NCI-H2171 (cell line): ENCODE data around the gene JAK3.

Source experiments
- DNase-seq: peaks from one replicate; lab custom pipeline; 2025; lab: John Stamatoyannopoulos, UW

JAK3 gene

DNA sequence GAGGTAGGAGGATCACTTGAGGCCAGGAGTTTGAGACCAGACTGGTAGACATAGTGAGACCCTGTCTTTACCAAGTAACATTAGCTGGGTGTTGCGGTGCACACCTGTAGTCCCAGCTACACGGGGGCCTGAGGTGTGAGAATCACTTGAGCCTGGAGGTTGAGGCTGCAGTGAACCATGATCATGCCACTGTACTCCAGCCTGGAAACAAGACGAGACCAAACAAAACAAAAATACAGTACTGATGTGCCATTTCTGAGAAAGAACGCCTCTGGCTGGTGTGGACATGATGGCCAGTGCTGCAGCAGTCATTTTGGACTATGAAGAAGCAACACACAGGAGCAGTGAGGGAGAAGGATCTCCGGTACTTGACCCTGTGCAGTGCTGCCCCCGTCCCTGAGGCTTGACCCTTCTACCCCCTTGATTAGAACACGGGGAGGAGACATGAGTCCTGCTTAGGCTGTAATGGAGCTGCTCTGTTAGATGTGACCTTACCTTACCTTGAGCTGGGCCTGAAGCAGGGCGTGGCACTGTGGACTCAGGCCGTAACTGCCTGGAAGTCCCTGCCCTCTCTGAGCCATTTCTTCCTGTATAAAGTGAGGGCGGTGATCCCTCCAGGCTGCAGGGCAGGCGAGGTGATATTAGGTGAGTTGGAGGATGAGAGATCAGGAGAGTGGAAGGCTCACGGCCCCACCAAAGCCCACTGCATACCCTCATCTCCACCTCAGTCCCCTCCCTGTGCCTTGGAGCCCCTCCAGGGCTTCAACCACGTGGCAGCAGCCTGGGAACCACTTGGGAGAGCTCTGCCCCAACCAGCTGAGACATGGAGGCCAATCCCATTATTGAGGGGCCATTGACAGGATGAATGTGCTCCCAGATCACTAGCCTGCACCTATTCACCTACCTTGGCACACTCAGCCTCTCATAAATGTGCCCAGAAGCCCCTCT is 17.9 kb upstream of the JAK3 start:
- no peak for DNase-seq

DNA sequence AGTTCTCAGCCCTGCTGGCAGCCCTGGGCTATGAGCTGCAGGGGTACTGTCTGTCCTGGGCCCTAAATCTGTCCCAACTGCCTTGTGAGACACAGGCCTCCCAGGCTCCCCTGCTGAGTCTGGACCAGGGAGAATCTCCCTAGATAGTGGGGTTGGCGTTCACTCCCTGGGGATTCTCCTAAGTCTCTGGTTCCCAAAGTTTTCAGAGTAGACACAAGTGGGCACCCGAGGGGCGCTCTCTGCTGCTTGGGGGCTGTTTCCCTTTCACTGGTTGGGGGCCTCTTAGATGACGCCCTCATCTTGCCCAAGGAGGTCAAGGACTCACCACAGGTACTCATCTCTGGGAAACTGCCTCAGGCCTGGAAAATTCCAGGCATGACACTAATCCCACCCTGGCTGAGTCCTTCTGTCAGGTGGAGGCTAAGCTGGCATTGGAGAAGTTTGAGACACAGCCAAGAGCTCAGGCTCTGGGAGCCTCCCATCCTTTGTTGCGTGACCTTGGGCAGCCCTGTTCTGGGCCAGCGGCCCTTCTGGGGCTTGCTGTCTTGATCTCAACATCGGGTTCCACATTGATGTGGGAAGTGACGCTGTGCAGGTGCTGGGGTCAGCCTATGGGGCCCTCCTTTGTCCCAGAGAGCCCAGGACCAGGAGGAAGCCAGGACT is 15.9 kb upstream of the JAK3 start:
- no peak for DNase-seq

DNA sequence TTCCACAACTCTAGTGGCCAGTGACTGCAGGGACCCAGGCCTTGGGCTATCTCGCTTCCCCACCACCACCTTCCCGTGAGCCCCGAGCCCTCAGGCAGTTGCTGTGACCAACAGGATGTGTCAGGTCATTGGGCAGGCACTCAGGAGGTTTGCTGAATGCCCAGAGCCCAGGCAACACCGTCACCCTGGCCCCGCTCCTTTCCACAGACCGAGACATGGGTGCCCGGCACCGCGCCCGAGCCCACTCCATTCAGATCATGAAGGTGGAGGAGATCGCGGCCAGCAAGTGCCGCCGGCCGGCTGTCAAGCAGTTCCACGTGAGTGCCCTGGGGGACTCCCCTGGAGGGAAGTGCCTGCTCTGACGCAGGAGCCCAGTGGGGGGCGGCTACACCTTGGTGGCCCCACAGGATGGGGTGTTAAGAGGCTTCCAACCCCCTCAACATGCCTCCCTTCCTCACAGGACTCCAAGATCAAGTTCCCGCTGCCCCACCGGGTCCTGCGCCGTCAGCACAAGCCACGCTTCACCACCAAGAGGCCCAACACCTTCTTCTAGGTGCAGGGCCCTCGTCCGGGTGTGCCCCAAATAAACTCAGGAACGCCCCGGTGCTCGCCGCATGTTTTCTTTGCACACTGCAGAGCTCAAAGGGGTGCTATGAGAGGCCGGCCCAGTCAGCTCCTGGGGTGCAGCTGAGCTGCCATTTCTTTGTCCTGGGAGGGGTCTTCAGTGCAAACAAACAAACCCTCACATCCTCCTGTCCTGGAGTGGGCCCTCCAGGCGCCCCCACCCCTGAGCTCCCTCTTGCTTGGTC is 15.1 kb upstream of the JAK3 start:
- DNase-seq, result no peak

DNA sequence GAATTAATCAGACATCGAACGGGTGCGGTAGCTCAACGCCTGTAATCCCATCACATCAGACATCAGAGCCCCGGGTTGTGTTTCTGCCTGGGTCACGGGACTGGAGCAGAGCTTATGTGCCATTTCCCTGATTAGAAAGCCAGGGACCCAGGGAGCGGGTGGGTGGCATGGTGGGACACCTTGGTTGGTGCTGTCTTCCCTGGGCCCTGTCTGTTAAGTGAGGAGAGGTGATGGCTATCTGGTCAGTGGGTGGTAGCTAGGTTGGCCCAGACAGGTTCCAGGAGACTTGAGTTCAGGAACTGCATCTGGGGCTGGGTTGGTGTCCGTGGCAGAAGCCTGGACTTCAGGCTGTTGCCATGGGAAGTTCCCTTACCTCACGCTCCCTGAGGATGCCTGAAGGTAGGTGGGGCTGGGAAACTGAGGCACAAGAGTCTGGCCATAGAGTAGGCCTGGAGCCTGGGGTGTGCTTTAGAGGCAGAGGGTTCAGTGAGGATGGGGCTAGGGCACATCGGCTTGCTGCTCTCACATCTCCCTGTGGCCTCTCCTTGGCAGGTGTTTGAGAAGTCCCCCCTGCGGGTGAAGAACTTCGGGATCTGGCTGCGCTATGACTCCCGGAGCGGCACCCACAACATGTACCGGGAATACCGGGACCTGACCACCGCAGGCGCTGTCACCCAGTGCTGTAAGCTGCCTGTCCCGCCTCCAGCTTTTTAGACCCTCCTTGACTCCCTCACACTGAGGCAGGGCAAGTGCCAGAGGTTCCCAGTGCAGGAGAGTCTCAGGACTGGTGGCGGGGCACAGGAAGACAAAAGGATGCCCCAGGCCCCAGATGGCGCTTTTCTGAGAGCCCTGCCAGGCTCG is 14.0 kb upstream of the JAK3 start:
- DNase-seq, result no peak

DNA sequence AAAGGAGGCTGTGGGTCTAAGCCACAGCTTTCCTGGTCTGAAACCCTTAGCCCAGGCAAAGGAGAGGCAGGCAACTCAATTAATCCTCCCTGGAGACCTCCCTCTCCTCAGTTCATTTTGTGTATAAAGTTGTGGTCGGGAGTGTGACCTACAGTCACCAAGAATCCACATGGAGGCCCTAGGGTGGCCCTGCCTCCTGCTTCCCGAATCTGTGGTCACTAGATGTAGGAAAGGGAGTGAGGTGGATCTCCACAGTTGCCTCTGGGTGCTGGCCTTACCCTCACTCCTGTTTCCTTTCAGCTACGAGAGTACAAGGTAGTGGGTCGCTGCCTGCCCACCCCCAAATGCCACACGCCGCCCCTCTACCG is 13.2 kb upstream of the JAK3 start:
- DNase-seq, result no peak

DNA sequence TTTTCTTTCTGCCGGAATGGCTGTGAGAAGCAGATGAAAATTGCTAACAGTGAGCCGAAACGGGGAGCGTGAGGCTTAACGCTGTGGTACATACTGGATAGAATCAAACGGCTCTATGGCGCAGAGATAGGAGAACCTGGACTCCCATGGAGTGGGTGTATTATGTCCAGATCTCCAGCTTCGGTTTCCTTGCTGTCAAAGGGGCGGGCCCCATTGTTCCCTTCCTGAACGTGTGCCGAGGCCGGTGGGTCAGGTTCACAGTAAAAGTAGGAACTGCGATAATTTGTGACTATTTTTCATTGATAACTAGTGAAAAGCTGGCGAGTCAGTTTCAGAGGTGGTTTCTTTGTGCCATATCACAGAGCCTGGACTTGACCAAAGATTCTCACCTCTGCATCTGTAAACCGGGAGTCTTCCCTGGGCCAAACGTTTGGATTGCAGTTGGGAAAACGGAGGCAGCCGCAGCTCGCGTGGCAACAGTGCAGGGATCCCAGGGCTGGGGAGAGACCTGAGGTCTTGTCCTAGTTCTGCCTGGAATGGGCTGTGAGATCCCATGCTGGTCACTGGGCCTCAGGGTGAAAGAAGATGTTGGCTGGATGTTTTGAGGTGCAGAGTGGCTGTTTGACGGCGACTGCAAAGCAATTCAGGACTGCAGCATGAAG is 12.7 kb upstream of the JAK3 start:
- no peak for DNase-seq

DNA sequence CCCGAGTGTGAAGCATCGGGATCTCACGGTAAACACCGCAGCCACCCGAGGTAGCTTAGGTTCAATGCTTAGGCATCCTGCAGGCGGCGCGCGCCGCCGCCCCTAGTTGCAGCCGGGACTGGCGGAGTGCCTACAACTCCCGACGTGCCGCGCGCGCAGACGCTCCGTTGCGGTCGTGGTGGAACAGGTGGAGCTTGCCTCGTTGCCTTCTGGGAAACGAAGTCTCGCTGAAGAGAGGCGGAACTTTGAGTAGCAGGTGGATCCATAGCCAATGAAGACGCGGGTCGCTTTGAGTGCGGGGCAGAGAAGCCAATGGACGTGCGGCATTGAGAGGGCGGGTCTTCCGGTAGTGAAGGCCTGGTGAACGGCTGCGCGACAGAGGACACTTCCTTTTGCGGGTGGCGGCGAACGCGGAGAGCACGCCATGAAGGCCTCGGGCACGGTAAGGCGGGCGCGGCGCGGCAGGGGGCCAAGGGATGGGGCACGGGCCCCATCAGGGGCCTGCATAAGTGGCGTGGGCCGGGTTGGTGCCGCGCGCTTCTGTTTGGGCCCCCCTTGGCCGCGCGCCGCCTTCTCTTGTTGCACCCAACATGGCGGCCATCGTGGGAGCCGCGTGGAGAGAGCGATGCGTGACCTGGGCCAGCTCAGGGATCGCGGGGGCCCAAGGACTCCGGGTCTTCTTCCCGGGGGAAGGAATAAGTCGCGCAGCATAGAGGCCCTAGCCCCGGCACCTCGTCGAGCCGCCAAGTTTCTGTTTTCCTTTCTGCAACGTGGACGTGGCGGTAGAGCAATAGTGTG is 11.9 kb upstream of the JAK3 start, which contains the start of gene RPL18A:
Gene RPL18A (plus strand): TSS at position 378 of the 798 bp plus-strand sequence. CDS start 47 bp downstream, at position 425.
- peak; percentile 99 for DNase-seq

DNA sequence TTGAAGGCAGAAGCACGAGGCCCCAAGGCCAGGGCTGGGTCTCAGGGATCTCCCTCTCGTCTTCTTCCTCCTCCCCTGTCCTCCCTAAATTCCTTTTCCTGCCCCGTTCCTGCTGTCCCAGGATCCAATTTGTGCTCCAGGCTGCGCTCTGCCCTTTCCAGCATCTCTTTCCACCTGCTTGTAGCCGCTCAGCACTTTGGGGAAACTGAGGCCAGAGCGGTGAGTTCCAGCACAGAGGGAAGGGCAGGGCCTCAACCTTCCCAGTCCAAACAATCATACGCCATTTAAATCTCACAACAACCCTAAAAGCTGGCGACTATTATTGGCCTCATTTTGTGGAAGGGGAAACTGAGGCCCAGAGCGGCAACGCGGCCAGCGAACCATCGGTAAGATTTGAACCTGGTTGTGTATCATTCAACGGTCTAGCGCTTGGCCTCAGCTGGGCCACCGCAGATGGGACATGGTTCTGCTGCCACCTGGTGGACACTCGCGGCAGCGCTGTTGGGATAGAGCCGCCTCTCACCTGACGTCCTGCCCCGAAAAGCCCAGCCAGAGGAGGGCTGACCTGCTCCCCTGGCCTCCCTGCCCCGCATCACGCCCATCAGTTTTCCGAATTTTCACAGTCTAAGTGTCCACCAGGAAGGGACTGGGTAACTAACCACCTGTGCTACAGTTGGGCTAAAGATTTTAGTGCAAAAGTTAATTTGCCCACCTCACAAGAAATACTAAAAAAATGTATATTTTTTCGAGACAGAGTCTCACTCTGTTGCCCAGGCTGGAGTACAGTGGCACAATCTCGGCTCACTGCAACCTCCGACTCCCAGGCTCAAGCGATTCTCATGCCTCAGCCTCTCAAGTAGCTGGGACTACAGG is 7.7 kb upstream of the JAK3 start:
- peak; percentile 55 for DNase-seq

DNA sequence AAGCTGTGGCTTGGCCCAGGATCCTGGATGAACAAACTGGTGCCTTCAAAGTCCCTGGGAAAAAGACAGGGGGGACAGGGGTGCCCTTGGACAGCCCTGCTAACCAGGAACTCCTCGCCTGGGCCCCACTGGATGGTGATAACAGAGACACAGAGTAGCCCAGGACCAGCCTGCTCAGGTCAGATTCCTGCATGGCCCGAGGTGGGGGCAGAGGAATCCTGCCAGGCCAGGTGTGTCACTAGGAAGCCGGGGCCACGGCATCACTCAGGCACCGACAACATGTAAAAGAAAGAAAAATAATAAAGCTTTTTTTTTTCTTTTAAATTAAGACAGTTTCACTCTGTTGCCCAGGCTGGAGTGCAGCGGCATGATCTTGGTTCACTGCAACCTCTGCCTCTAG is 6.3 kb upstream of the JAK3 start:
- DNase-seq, result no peak

DNA sequence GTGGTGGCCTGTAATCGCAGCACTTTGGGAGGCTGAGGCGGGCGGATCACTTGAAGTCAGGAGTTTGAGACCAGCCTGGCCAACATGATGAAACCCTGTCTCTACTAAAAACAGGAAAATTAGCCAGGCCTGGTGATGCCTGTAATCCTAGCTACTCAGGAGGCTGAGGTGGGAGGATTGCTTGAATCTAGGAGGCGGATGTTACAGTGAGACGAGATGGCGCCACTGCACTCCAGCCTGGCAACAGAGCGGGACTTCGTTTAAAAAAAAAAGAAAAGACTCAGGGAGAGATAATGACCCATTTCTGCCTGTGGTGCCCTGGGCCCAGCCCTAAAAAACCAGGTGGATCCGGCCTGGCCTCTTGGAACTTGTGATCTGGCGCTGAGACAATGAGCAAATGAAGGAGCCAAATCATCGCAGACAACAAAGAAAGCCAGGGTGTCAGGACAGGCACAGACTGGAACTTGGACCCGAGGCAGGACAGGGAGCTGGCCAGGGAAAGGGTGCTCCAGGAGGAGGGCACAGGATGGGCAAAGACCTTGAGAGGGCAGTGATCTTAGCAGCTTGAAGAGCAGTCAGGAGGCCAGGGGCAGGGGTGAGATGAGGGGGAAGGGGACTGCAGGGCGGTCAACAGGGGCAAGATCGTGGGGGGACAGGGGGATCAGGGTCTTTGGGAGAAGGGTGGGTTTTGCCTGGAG is 962 bp upstream of the JAK3 start:
- DNase-seq, result no peak

DNA sequence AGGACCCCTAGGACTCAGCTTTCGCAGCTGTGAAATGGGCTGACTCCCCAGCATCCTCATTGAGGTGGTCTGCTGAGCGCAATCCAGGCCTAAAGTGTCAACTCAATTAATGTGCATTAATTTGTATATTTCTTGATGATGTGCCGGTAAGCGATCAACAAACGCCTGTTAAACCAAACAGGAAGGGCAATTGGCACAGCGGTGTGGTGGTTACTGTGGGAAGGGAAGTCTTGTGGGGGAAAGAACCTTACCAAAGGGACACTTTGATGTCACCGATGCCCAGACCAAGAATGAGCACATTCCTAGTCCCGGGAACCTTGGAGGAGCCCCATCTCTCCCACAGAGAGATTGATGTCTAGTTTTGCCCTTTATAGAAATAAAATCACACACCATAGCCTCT is 1.6 kb downstream of the JAK3 start:
- DNase-seq, result no peak

DNA sequence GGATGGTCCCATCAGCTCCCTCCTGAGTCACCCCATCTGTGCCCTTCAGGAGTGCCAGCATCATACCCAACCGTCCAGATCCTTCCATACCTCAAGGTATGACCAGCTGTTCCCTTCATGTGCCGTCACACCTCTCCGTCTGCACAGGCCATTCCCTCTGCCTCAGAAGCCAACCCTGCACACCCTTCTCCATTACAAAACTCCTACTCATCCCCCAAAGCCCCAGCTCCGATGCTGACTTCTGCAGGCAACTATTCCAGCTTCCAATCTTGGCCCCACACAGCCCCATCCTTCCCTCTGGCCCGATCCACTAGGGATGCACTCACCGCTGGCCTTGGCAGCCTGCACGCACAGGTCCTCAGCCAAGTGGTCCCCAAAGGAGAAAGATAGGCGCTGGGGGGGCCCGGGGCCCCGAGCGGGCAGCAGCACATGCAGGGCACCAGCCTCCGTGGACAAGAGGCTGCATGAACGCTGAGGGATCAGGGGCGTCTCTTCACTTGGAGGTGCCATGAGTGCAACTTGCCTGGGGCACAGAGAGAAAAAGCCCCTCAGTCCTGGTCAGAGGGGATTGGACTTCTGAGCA is 3.8 kb downstream of the JAK3 start:
- DNase-seq, result no peak

DNA sequence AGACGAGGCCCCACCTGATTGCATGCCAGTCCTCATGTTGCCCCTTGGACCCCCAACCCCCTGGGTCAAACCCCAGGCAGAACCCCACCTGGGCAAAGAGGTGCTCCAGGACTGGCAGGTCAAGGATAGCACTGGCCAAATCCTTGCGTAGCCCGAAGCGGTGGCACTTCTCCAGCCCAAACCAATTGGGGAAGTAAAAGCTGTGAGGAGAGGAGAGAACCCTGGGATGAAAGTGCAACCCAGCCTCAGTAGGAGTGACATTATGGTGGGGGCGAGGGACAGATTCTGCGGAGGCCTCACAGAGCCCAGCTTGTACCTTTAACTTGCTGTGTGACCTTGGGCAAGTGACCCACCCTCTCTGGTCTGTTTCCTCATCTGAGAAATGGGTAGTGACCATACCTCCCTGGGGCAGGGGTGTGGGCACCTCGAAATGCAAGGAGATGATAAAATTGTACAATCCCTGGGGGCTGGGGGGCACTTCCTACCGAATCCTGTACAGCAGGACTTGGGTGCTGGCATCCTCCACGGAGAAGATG is 4.4 kb downstream of the JAK3 start:
- no peak for DNase-seq

DNA sequence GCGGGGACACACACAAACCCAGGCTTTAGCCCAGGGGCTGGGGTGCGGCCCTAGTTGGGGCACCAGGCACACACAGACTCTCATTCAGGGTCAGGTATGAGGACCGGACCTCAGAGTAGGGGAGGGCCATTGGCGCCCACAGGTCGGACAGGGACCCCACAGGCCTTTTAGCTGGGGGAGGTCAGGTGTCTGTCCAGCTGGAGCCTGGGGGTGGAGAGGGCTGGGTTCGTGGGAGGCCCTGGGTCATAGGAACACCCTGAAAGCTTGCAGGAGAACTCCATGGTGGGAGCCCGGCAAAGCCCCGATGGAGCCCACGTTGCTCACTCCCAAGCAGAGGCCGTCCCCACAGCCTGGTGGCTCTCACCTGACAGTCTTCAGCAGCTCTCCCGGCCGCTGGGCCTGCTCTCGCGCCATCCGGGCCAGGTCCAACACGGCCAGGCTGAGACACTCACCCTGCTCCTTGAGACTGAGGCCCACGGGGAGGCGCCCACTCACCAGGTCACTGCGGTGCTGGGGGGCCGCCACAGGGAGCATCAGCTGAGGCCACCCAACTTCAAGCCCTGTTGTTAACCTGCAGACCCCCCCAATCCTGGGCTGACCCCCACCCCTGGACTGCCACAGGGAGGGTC is 5.0 kb downstream of the JAK3 start:
- DNase-seq, result no peak

DNA sequence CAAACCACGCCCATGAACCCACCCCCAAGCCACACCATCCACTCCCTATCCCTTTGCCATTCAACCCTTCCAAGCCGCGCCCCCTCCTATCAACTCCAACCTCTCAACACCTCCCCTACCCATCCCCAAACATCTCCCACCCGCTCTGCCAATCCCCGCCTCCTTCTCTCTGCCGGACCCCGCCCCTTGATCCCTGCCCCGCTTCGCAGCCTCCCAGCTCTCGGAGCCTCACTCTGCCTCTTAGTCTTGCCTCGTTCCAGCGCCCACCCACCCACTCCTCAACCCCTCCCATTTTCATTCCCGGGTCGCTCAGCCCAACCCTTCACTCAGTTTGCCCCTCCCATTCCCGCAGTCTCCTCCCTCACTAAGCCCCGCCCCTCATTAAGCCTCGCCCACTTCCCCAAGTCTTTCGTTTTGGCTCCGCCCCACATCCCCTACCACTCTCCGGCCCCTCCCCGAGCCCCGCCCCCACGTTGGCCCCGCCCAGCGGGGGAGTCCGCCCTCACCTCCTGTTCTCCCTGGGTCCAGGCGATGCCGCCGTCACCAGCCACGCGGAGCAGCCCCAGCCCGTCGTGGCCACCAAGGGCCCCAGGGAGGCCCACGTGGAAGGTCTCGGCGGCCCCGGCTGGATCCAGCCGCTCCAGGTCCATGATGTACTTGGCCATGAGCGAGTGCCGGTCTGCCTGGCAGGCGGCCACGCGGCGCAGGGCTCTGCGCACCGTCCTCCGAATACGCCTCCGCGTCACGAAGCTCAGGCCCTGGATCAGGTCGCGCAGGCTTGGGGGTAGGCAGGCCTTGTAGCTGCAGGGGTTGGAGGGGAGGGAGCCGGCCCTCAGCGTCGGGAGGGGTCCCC is 5.7 kb downstream of the JAK3 start:
- DNase-seq, result peak; percentile 83

DNA sequence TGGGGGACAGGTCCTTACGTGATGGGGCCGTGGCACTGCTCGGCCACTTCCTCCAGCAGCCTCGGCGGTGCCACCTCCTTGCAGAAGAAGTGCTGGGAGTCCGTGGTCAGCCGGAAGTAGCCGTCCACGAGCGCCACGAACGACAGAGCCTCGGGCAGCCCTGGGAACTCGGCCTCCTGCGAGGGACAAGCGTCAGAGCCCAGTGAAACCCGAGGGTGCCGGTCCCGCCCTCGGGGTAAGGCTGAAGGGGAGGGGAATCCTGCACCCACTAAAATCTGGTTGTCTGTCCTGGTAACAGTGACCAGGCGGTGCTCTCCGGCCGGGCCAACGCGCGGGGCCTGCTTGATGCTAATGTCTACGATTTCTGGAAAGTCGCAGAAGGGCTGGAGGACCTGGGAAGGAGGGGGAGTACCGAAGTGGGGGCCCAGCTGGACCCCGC is 6.4 kb downstream of the JAK3 start:
- DNase-seq, result no peak
